GM18873 (cell line): Measurements from ENCODE around the gene CHST11.

Source experiments
- ATAC-seq: cut with Tn5 transposase; IDR thresholded peaks from one replicate; pipeline ENCODE4 v1.9.1; 2021; ENCODE audit warnings: mild to moderate bottlenecking, moderate library complexity, moderate number of reproducible peaks; ENCODE audit not compliant: unreplicated experiment, low FRiP score

Gene CHST11

GRCh38 chr12:104722601-104723534, 266.1 kb downstream of the CHST11 start:
- ATAC-seq, result no peak

GRCh38 chr12:104723895-104724294, 267.1 kb downstream of the CHST11 start:
- no peak for ATAC-seq

- no peak for ATAC-seq
These were observed 268.3 kb downstream of the CHST11 start for GRCh38 chr12:104724992-104725585.

- ATAC-seq, result no peak
These were observed 268.9 kb downstream of the CHST11 start for GRCh38 chr12:104725610-104726009.

DNA sequence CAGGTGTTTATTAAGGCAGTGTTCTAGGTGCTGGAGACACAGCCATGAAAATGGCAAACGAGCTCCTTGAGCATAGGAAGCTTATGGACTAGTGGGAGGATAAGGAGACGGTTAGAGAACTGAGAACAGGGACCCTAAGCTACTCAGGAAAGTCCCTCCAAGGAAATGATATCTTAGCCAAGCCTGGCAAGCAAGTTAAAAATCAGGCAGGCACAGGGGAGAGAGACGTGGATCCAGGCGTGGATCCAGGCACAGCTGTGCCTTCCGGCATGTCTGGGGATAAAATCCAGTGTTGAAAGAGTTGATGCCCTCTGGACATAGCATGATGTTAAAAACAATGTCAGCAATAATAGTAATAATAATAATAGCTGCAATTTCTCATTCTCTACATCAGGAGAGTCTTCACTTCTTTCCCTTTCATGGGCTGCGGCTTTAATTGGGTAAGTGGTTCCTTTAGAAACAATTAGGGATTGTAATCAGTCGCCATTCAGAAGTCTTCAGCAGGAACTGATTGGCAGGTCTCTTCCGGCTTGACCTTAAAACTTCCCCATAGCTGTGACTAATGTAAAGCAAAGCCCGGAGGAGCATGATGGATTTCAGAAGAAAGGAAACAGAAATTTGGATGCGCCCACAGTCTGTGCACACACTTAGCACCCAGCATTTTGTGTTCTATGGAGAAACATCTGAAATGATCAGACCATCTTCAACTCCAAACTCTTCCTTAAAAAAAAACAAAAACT, 271.1 kb downstream of the CHST11 start:
- no peak for ATAC-seq

- ATAC-seq, result no peak
These were observed 272.3 kb downstream of the CHST11 start for GRCh38 chr12:104729091-104729490.

DNA sequence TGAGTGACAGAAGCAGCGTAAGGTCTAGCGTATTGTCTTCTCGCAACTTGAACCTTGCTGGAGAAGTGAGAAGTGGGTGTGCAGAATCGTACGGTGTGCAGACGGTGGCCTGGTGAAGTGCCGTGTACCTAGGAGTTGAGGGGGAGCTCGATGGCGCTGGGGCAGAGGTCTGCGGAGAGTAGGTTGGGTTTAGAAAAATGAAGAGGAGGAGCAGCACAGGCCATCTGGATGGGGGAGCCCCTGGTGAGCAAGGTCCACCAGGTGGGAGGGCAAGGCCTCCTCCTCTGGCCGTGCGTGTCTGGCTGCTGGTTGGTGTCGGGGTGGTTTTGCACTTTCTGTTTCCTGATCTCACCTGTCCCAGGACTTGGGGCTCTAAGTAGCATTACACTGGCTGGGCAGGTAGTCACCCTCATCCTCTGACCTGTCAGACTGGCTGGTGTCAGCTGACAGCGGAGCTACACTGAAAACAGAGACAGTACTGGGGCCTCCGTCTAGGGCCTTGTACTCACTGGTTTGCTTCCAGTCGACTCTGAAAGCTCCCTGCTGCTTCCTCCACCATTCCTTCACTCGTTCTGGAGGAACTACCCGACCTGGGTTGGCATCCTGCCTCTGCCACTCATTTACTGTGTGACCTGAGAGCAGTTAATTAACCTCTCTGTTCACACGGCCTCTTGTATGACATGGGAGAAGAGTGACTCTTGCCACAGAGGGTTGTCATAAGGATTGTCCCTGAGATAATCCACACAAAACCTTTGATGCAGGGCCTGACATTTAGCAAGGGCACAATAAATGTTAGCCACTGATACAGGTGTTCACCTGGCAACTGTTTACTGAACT, 273.1 kb downstream of the CHST11 start:
- no peak for ATAC-seq

DNA sequence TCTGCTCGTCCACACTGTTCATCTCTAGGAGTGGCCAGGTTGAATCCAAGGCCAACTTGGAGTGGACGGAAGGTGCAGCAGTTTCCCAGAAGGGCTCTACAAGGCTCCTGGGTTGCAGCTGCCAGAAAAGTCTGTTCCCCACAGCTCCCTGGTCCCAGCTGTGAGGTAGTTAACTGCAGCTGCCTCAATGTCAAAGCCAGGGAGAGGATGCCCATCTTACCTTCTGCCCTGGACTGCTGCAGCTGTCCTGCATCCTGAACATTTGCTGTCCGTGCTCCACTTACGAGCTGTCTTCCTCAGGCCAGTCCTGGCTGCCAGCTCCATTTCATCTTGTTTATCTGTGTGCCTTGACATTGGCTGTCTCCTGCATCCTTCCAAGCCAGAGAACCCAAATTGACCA, 274.0 kb downstream of the CHST11 start:
- ATAC-seq, result no peak

- ATAC-seq, result no peak
These were observed 277.0 kb downstream of the CHST11 start for GRCh38 chr12:104733717-104734175.

GRCh38 chr12:104734541-104735095, 277.9 kb downstream of the CHST11 start:
- ATAC-seq, result no peak

- no peak for ATAC-seq
These were observed 279.1 kb downstream of the CHST11 start for GRCh38 chr12:104735801-104736200.

DNA sequence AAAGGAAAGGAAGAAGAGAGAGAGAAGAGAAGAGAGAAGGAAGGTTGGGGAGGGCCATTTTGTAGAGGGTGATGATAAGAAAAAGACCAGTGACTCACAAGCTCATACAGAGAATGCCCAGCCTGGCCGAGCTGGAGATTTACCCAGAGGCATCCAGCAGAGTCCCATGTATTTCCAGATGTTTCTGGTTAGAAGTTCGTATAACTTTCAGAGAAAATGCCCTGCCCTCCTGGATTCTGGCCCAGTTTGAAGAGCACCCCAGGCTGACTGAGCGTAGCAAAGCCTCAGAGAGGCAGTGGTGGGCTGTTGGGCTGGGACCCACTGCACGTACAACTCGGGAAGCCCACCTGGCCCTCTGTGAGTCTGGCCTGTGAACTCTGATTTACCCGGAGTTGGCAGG, 279.6 kb downstream of the CHST11 start:
- ATAC-seq, result no peak

GRCh38 chr12:104737113-104737512, 280.4 kb downstream of the CHST11 start:
- ATAC-seq, result no peak

- no peak for ATAC-seq
These were observed 281.1 kb downstream of the CHST11 start for GRCh38 chr12:104737791-104738301.

DNA sequence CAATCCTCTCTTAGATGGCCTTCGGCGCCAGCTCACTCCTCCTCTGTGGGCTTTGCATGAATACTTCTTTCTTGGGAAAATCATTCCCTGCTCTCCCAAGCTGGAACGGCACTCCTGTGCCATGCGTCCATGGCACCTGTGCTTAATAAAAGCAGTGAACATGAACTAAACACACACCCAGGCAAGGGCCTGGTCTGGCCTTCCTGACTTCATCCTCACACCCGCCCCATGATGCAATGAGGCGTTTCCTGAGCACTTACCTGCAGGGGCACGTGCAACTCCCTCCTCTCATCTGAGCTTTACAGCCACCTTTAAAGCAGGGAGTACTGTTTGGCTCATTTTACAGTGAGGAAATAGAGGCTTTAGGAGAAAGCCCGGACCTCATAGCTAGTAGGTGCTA, 281.6 kb downstream of the CHST11 start:
- ATAC-seq, result no peak

- no peak for ATAC-seq
These were observed 282.3 kb downstream of the CHST11 start for GRCh38 chr12:104738776-104739642.

DNA sequence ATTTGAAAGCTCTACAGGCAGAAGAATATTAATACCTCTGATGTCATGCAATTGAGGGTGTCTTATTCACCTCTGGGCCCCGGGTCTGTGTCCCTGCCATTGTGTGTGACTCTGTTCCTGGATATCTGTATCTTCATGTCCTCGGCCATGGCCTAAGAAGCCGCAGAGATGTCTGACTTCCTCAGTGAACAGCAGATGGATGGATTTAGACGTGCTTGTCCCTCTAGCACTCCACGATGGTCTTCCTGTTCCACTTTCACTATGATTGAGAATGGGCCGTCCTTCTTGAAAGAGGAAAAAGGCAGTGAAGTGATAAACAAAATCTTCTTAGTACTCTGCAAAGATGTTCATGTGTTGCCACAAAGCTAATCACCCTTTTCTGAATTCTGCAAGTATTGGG, 283.9 kb downstream of the CHST11 start:
- peak; percentile 65 for ATAC-seq

GRCh38 chr12:104741077-104741476, 284.3 kb downstream of the CHST11 start:
- ATAC-seq, result peak; percentile 32
